ENCODE measurements around the gene EPOP. TPM values are rescaled to one million over a fixed set of nuclear protein-coding genes. Genes with fewer than 3 reads are reported as not detected.

EPOP gene
- total and polyA plus RNA-seq, 2 experiments from 2014 or later: 0.42 to 2.4 TPM

DNA sequence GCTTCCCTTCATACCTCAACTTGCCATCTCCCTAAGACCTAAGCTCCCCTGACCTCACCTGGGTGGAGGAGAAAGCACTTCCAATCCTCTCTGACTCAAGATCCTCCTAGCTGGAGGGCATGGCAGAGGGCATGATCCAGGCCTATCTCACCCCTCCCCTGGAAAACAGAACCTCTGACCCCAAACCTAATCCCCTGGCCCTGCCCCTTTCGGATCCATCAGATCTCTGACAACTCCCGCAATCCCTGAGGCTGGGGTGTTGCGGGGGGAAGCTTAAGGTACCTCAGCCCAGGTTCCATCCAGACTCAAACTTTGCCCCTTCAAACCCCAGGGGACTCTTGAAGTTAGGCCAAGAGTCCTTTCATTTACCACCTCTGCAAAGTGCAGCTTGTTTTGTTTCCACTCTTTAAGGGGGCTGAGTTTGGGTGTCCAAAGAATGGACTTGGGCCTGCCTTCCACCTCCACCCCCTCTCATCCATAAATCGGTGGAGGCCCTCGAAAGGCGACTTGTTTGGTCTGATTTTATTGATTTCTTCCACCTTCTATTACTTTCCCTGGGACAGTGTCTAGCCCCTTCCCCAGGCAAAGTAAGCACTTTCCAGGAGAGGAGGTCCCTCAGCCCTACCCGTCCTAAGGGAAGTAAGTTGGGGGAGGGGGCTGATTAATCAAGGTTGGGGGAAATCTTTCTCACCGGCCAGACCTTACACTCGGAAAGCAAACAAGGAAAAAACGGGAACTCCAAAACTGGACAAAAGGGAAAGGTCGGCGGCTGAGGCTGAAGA, 2.6 kb downstream of the EPOP start:
- peak overlapping the region; percentile 83 for H3K4me2 ChIP-seq
- peak overlapping the region; percentile 57 for H3K4me3 ChIP-seq
- H2AFZ ChIP-seq: no peak overlapping the region

More for the DNA sequence above, 2.6 kb downstream of the EPOP start:
- Histone ChIP-seq H3F3A (replicated peaks; ENCODE audit: low read depth) (peaks cover 22% of the 10 kb centered on the region; the same call in 1 of the 2 replicates), H4K20me1 (replicated peaks; ENCODE audit: insufficient read depth) (0 out of 2 replicates have a peak, but pooled peaks cover 5% of the 10 kb centered on the region), H3K36me3 (ENCODE audit: insufficient read depth) (no peaks in the 10 kb centered on the region), H3K27me3 (ENCODE audit: insufficient read depth) (peaks cover 98% of the 10 kb centered on the region), H3K4me1 (ENCODE audit: insufficient read depth) (peaks cover 27% of the 10 kb centered on the region), H3K9me2 (ENCODE audit: insufficient read depth) (no peaks in the 10 kb centered on the region), H3K27ac (ENCODE audit: low read depth) (no peak overlapping the region), H3K79me2 (replicated peaks; ENCODE audit: insufficient read depth) (no peaks in the 10 kb centered on the region)
- Mint-ChIP-seq H3K27ac (no peak overlapping the region; the same call in 1 of the 2 replicates), H3K9me3 (peaks cover 2% of the 10 kb centered on the region; the same call in 1 of the 3 replicates), H3K4me3 (peak overlapping the region; percentile 77), H3K4me1 (peaks cover 58% of the 10 kb centered on the region), H3K27me3 (ENCODE audit: insufficient read depth, low read depth, poor library complexity) (peaks cover 86% of the 10 kb centered on the region), H3K36me3 (ENCODE audit: low read depth) (no peaks in the 10 kb centered on the region)
- no peak for TF ChIP-seq ZNF462 (CRISPR knock-in tag; IDR thresholded peaks at IDR 0.05)
- TF ChIP-seq CTCF (conservative IDR thresholded peaks at IDR 0.05; ENCODE audit: low read depth in 2 of 2): no peak
- TF ChIP-seq EZH2phosphoT487 (IDR thresholded peaks at IDR 0.05; ENCODE audit: unreplicated experiment): no peak
- TF ChIP-seq EZH2 (IDR thresholded peaks at IDR 0.05; ENCODE audit: low read depth, unreplicated experiment): peak; percentile 36
- no peak for TF ChIP-seq ZNF114 (CRISPR knock-in tag; IDR thresholded peaks at IDR 0.05)
- 0 out of 2 replicates have a peak, but pooled peaks have one; percentile 26 for TF ChIP-seq ETS1 (IDR thresholded peaks at IDR 0.05)
- no peak for TF ChIP-seq NANOG (IDR thresholded peaks at IDR 0.05; ENCODE audit: borderline replicate concordance)
- ATAC-seq (peak; percentile 13), DNase-seq (ENCODE audit: low spot score) (peak; percentile 82)

Data from GM23338 (cell line).